ENCODE results near the gene UGT2A3.

DNA sequence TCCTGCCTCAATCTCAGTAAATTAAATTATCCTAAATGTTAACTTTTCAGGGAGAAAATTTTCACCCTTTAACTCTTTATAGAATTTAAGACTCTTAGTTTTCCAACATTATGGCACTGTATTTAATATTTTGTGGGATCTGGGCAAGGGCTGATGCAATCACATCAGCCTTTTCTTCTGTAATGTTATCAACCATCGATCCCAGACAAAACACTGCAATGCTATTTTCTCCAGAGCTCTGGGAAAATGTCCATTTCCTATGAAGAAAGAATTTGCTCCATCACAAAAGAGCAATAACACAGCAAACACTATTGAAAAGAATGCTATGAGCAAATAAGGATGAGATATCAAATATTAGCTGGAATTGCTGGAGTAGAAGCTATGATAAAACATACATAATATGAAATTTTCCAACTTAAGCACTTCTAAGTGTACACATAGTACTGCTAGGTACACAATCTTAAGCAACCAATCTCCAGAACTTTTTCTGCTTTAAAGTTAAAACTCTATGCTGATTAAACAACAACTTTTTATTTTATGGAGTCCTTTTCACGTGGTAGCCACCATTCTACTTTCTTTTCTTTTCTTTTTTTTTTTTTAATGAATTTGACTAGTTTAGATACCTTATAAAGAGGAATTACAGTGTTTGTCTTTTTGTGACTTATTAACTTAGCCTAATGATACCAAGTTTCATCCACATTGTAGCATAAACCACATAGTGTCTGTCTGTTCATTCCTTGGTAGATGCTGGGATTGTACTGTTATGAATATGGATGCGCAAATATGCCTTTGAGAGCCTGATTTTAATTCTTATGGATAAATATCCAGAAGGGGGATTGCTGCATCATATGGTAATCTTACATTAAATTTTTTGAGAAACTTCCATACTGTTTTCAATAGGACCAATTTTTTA lies 43.6 kb downstream of the UGT2A3 start:
- TF ChIP-seq, protein P1, sequence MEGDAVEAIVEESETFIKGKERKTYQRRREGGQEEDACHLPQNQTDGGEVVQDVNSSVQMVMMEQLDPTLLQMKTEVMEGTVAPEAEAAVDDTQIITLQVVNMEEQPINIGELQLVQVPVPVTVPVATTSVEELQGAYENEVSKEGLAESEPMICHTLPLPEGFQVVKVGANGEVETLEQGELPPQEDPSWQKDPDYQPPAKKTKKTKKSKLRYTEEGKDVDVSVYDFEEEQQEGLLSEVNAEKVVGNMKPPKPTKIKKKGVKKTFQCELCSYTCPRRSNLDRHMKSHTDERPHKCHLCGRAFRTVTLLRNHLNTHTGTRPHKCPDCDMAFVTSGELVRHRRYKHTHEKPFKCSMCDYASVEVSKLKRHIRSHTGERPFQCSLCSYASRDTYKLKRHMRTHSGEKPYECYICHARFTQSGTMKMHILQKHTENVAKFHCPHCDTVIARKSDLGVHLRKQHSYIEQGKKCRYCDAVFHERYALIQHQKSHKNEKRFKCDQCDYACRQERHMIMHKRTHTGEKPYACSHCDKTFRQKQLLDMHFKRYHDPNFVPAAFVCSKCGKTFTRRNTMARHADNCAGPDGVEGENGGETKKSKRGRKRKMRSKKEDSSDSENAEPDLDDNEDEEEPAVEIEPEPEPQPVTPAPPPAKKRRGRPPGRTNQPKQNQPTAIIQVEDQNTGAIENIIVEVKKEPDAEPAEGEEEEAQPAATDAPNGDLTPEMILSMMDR (IDR thresholded peaks at IDR 0.05; ENCODE audit: low read depth, low read length, poor library complexity, severe bottlenecking) = no peak
- no peak for TF ChIP-seq EZH2phosphoT487 (IDR thresholded peaks at IDR 0.05; ENCODE audit: borderline replicate concordance, low read length)

Data from DOHH2 (cell line).